Smooth muscle cell (in vitro differentiated cells): ENCODE results near the gene IP6K3. TPM values are rescaled to one million over a fixed set of nuclear protein-coding genes. Genes with fewer than 3 reads are reported as not detected.

Experiments used
- DNase-seq: peaks from one replicate; lab custom pipeline; 2025; ENCODE audit not compliant: unreplicated experiment; lab: John Stamatoyannopoulos, UW
- H2AFZ ChIP-seq: fragments of 200-600 bp; sonication (generic); 2 replicates; pipeline ENCODE4 v1.6.0; 2016; ENCODE audit warnings: antibody characterized with exemption, low read depth, mild to moderate bottlenecking
- H3F3A ChIP-seq: fragments of 200-600 bp; sonication (generic); 2 replicates; pipeline ENCODE4 v1.6.0; 2017; ENCODE audit warnings: antibody characterized with exemption, low read depth
- H3K27ac ChIP-seq: fragments of 200-600 bp; sonication (generic); 2 replicates; pipeline ENCODE4 v1.5.1; 2016; ENCODE audit warnings: low read depth, mild to moderate bottlenecking
- H3K27me3 ChIP-seq: fragments of 200-600 bp; sonication (generic); 2 replicates; pipeline ENCODE4 v1.6.1; 2016; ENCODE audit warnings: low read depth, mild to moderate bottlenecking
- H3K36me3 ChIP-seq: fragments of 200-600 bp; sonication (generic); 2 replicates; pipeline ENCODE4 v1.5.1; 2016; ENCODE audit warnings: low read depth
- H3K4me1 ChIP-seq: fragments of 200-600 bp; sonication (generic); 2 replicates; pipeline ENCODE4 v1.5.1; 2016; ENCODE audit warnings: low read depth
- H3K4me2 ChIP-seq: fragments of 200-600 bp; sonication (generic); 2 replicates; pipeline ENCODE4 v1.6.0; 2016; ENCODE audit warnings: mild to moderate bottlenecking
- H3K4me3 ChIP-seq: fragments of 200-600 bp; sonication (generic); 2 replicates; pipeline ENCODE4 v1.5.1; 2016; ENCODE audit warnings: mild to moderate bottlenecking
- H3K79me2 ChIP-seq: fragments of 200-600 bp; sonication (generic); 2 replicates; pipeline ENCODE4 v1.6.0; 2016; ENCODE audit warnings: low read depth, mild to moderate bottlenecking
- H3K9ac ChIP-seq: fragments of 200-600 bp; sonication (generic); 2 replicates; pipeline ENCODE4 v1.6.0; 2016; ENCODE audit warnings: low read depth
- H3K9me3 ChIP-seq: fragments of 200-600 bp; sonication (generic); replicated peaks from 2 replicates; pipeline ENCODE4 v1.5.1; 2016; ENCODE audit warnings: low read depth
- H4K20me1 ChIP-seq: fragments of 200-600 bp; sonication (generic); 2 replicates; pipeline ENCODE4 v1.6.0; 2016; ENCODE audit warnings: low read depth
- WGBS: methylation state at CpG from one replicate; pipeline ENCODE4 v1.1.7; 2016; ENCODE audit warnings: low lambda C conversion rate; 5-methylcytosine and 5-hydroxymethylcytosine counted together
- polyA plus RNA-seq: library from polyadenylated mRNA; unstranded; fragments of >200 nt; fragmentation: Nextera tagmentation; extraction: Ambion mirVana; gene quantifications from 2 replicates; pipeline ENCODE4 v1.2.1, GENCODE V29; 2016
- total RNA-seq: library from RNA; depleted of rRNA; stranded (reverse); fragments of >200 nt; gene quantifications from 2 replicates; pipeline ENCODE4 v1.2.3, GENCODE V29; 2014
- TF ChIP-seq, protein P1 (sequence below): fragments of 200-600 bp; sonication (generic); IDR thresholded peaks from 2 replicates; pipeline ENCODE4 v1.5.1; 2017; ENCODE audit warnings: borderline replicate concordance, mild to moderate bottlenecking, antibody characterized with exemption; ENCODE audit not compliant: insufficient read depth, poor library complexity, severe bottlenecking

IP6K3 gene
- total and polyA plus RNA-seq, 2 experiments from 2014 or later: 2.6 to 5.6 TPM

DNA sequence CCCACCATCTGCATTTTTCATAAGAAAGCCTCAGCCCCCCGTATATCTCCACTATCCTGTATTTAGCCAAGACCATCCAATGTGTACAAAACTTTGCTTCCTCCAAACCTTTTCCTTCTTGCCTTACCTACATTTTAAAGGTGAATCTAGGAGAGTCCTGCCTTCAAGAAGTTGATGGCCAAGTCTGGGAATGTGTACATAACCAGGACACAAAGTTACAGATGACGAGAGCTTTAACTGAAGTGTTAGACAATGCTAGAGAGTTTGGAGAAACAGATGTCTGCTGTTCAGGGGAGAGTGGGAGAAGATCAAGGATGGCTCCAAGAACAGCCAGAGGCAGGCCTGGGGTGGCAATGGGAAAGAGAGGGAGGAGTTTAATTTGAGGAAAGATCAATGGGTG, 32.9 kb downstream of the IP6K3 start:
- Histone ChIP-seq H3K4me2 (no peak overlapping the region), H3K4me3 (no peak overlapping the region), H4K20me1 (no peaks in the 10 kb centered on the region), H3K9me3 (no peaks in the 10 kb centered on the region), H3K4me1 (peaks cover 6% of the 10 kb centered on the region), H3K36me3 (no peaks in the 10 kb centered on the region), H3K27me3 (no peaks in the 10 kb centered on the region), H2AFZ (no peak overlapping the region), H3K27ac (no peak overlapping the region), H3K79me2 (peaks cover 10% of the 10 kb centered on the region), H3K9ac (no peak overlapping the region), H3F3A (no peaks in the 10 kb centered on the region)
- WGBS: 94% methylated on average over 2 of the region's 2 CpGs
- TF ChIP-seq, protein P1, sequence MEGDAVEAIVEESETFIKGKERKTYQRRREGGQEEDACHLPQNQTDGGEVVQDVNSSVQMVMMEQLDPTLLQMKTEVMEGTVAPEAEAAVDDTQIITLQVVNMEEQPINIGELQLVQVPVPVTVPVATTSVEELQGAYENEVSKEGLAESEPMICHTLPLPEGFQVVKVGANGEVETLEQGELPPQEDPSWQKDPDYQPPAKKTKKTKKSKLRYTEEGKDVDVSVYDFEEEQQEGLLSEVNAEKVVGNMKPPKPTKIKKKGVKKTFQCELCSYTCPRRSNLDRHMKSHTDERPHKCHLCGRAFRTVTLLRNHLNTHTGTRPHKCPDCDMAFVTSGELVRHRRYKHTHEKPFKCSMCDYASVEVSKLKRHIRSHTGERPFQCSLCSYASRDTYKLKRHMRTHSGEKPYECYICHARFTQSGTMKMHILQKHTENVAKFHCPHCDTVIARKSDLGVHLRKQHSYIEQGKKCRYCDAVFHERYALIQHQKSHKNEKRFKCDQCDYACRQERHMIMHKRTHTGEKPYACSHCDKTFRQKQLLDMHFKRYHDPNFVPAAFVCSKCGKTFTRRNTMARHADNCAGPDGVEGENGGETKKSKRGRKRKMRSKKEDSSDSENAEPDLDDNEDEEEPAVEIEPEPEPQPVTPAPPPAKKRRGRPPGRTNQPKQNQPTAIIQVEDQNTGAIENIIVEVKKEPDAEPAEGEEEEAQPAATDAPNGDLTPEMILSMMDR: no peak
- no peak for DNase-seq

DNA sequence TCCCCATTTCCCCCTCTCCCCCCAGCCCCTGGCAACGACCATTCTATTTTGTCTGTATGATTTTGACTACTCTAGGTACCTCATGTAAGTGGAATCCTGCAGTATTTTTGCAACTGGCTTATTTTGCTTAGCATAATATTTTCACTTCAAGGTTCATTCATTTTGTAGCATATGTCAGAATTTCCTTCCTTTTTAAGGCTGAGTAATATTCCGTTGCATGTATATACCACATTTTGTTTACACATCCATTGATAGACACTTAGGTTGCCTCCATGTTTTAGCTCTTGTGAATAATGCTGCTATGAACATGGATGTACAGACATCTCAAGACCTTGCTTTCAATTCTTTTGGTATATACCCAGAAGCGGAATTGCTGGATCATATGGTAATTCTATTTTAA, 33.8 kb downstream of the IP6K3 start:
- Histone ChIP-seq H3F3A (no peaks in the 10 kb centered on the region), H3K9ac (no peak overlapping the region), H4K20me1 (no peaks in the 10 kb centered on the region), H3K4me1 (peaks cover 6% of the 10 kb centered on the region), H3K27me3 (no peaks in the 10 kb centered on the region), H3K36me3 (no peaks in the 10 kb centered on the region), H3K79me2 (peaks cover 10% of the 10 kb centered on the region), H3K27ac (no peak overlapping the region), H3K9me3 (no peaks in the 10 kb centered on the region), H2AFZ (no peak overlapping the region), H3K4me2 (no peak overlapping the region), H3K4me3 (no peak overlapping the region)
- 96% methylated on average over 3 of the region's 3 CpGs for WGBS
- DNase-seq: no peak
- TF ChIP-seq, protein P1: no peak

DNA sequence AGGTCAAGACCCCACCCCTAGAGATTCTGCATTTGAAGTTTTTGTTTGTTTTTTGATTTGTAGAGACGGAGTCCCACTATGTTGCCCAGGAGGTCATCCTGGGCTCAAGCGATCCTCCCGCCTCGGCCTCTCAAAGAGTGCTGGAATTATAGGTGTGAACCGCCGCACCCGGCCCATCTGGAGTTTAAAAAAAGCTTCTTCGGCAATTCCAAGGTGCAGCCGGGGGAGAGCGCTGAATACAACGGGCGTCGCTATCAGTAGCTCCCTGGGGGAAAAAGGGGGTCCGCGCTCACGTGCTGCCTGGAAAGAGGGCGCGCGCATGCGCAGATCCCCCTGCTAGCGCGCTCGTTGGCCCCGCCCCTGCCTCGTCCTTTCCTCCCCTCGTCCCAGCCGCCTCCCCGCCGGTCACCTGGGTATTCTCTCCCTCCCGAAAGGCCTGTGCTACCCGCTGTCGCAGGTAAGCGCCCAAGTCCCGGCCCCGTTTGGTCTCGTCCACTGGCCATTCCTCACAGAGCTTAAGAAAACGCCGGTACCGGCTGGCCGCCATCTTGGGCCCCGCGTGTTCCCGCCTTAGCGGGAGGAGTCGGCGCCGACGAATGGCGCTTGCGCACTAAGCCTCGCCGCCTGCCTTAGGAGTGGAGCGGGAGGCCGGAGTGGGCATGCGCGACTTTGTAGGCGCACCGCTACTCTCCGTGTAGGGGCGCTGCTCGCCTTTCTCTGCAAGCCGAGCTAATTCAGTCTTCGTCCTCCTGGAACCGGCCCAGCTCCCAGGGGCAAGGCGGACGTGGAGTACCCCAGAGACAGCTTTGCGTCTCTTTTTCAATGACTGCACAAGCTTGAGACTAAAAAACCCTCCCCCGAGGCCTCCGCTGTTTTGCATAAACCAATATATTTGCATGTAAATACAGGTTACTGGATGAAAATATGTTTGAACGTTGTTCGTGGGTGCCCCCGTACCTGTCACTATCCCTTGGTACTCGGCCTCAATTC, 35.3 kb downstream of the IP6K3 start, which contains the start of gene UQCC2:
Gene UQCC2, minus strand, starts transcription at position 561 of the 990 bp plus-strand sequence. Its CDS starts 14 bp downstream, at position 547.
- peak within 1 kb of the TSS; percentile 95 for H3K9ac ChIP-seq
- peak within 1 kb of the TSS; percentile 86 for H3K27ac ChIP-seq
- 8% methylated on average over 70 of the region's 73 CpGs for WGBS
- peak; percentile 97 for DNase-seq
- no peaks in the 10 kb centered on the region for H4K20me1 ChIP-seq
- peak within 1 kb of the TSS; percentile 99 for H2AFZ ChIP-seq
- H3K27me3 ChIP-seq: no peaks in the 10 kb centered on the region
- H3K4me1 ChIP-seq: peaks cover 6% of the 10 kb centered on the region
- no peaks in the 10 kb centered on the region for H3F3A ChIP-seq
- H3K36me3 ChIP-seq: no peaks in the 10 kb centered on the region
- peak within 1 kb of the TSS; percentile 95 for H3K4me2 ChIP-seq
- TF ChIP-seq, protein P1: peak; percentile 38
- peak within 1 kb of the TSS; percentile 93 for H3K4me3 ChIP-seq
- peaks cover 10% of the 10 kb centered on the region for H3K79me2 ChIP-seq
- H3K9me3 ChIP-seq: no peaks in the 10 kb centered on the region
